NCI-H2196 (cell line): ENCODE data around the gene AP2A1.

Source experiments
- DNase-seq: peaks from one replicate; lab custom pipeline; 2025; ENCODE audit not compliant: unreplicated experiment; lab: John Stamatoyannopoulos, UW

The AP2A1 gene

GRCh38 chr19:49792829-49793560, 26.2 kb downstream of the AP2A1 start:
- DNase-seq, result no peak

- no peak for DNase-seq
Measured at GRCh38 chr19:49793561-49793840, 26.7 kb downstream of the AP2A1 start.

DNA sequence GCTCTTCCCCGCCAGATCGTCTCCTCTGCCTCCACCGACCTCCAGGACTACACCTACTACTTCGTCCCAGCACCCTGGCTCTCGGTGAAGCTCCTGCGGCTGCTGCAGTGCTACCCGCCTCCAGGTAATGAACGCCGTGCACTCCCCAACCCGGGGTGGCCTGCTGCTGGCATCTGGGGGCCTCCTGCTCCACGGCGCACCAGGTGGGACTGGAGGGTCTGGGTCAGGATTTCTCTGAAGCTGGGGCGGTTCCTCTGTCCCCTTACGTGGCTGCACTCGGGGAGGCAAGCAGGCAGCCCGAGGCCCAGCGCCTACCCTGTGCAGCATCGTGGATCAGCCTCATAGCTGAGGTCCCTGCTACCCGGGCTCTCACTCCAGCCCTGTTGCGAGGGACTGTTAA, 28.8 kb downstream of the AP2A1 start:
- no peak for DNase-seq

DNA sequence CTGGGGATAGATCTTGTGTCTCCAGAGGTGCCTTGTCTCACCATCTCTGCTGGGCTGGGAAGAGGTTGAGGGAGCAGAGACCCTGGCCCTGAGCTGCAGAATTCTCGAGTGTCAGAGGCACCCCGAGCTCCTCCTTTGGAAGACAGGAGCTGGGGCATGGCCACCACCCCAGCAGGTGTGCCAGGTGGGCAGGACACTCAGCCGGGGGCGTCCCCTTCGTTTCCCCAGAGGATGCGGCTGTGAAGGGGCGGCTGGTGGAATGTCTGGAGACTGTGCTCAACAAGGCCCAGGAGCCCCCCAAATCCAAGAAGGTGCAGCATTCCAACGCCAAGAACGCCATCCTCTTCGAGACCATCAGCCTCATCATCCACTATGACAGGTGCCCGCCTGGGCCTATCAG, 31.8 kb downstream of the AP2A1 start:
- DNase-seq, result no peak

GRCh38 chr19:49799271-49799797, 32.5 kb downstream of the AP2A1 start:
- no peak for DNase-seq

GRCh38 chr19:49799798-49800376, 33.1 kb downstream of the AP2A1 start:
- DNase-seq, result no peak

- DNase-seq, result no peak
Measured at GRCh38 chr19:49800771-49801170, 34.0 kb downstream of the AP2A1 start.

GRCh38 chr19:49801401-49801888, 34.6 kb downstream of the AP2A1 start:
- DNase-seq, result no peak

DNA sequence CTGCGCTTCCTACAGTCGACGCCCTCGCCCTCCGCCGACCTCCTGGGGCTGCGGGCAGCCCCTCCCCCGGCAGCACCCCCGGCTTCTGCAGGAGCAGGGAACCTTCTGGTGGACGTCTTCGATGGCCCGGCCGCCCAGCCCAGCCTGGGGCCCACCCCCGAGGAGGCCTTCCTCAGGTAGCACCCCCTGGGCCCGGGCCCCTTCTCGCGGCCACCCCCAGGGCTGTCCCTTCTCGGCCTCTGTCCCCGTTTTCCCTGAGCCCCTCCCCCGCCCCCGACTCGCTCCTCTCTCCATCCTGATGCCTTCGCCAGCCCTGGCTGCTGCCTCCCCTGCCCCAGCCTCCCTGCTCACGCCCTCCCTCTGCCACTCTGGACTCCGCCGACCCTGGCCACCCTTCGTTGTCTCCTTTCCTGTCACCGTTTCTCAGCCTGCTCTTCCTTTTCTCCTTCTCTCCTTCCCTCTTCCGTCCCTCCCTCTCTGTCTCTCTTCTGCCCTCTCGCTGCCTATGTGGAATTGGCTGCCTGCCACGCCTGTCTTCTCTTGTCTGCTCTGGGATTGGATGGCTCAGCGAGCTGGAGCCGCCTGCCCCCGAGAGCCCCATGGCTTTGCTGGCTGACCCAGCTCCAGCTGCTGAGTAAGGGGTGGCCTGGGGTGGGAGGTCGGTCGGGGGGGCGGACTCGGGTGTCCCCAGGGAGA, 35.3 kb downstream of the AP2A1 start:
- DNase-seq, result peak; percentile 94

DNA sequence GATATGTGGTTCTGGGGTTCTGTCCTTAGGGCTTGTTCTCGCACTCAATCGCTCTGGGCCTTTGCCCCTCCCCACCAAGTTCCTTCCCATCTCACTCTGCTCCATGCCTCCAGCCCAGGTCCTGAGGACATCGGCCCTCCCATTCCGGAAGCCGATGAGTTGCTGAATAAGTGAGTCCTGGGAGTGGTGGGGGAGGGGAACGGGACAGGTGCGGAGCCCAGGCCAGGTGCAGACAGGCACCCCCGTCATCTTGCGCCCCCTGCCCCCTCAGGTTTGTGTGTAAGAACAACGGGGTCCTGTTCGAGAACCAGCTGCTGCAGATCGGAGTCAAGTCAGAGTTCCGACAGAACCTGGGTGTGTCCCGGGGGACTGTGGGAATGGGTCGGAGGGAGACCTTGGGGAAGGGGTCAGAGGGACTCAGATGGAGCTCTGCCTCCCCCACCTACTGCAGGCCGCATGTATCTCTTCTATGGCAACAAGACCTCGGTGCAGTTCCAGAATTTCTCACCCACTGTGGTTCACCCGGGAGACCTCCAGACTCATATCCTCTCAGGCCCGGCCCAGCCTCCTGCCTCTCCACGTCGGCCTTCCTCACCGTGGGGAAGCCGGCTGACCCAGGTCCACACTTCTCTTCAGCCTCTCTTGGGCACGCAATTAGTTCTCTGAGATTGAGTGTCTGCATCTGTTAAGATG, 36.2 kb downstream of the AP2A1 start:
- peak; percentile 77 for DNase-seq

DNA sequence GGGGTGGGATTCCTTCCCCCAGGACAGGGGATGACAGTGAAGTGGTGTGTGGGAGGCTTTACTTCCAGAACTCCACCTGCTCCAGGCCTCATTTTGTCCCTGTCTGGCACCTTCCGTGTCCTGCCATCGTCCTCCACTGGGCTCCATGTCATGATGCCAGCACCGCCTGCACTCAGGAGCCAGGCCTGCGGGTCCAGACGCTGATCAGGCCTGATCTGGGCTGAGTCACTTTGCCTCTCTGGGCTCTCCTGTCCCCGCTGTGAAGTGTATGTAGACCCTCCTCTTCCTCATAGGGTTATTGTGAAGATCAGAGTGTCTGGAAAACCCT, 36.7 kb downstream of the AP2A1 start:
- no peak for DNase-seq

DNA sequence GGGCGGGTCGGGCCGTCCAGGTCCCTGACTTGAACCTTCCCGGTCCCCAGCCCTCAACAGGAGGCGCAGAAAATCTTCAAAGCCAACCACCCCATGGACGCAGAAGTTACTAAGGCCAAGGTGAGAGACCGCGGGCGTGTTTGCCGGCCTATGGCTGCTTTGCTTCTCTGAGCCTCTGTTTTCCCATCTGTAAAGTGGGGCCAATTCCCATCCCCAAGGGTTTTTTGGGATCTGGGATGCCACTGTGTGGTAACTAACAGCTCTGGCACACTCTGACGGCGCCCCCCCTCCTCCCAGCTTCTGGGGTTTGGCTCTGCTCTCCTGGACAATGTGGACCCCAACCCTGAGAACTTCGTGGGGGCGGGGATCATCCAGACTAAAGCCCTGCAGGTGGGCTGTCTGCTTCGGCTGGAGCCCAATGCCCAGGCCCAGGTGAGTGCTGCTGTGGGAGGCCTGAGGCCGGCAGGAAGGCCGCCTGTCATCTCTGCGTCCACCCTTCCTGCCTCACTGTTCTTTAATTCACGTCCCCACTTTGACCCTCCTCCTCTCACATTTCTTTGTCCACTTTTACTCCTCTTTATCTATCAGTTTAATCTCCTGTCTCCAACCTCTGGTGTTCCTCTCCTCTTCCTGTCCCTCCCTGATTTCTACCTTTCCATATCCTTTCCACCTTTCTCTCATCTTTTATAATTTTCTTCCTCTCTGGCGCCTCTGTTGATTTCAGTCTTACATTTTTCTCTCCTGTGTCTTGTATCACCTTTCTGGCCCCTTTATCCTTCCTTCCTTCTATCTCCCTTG, 39.2 kb downstream of the AP2A1 start:
- DNase-seq, result no peak

DNA sequence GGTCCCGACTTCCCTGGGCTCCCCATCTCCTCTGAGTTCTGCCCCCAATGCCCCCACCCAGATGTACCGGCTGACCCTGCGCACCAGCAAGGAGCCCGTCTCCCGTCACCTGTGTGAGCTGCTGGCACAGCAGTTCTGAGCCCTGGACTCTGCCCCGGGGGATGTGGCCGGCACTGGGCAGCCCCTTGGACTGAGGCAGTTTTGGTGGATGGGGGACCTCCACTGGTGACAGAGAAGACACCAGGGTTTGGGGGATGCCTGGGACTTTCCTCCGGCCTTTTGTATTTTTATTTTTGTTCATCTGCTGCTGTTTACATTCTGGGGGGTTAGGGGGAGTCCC, 39.8 kb downstream of the AP2A1 start:
- no peak for DNase-seq

GRCh38 chr19:49807058-49807903, 40.5 kb downstream of the AP2A1 start:
- DNase-seq, result no peak

GRCh38 chr19:49807904-49808675, 41.3 kb downstream of the AP2A1 start:
- DNase-seq, result no peak

- peak; percentile 94 for DNase-seq
Measured at GRCh38 chr19:49808711-49809159, 41.9 kb downstream of the AP2A1 start.

DNA sequence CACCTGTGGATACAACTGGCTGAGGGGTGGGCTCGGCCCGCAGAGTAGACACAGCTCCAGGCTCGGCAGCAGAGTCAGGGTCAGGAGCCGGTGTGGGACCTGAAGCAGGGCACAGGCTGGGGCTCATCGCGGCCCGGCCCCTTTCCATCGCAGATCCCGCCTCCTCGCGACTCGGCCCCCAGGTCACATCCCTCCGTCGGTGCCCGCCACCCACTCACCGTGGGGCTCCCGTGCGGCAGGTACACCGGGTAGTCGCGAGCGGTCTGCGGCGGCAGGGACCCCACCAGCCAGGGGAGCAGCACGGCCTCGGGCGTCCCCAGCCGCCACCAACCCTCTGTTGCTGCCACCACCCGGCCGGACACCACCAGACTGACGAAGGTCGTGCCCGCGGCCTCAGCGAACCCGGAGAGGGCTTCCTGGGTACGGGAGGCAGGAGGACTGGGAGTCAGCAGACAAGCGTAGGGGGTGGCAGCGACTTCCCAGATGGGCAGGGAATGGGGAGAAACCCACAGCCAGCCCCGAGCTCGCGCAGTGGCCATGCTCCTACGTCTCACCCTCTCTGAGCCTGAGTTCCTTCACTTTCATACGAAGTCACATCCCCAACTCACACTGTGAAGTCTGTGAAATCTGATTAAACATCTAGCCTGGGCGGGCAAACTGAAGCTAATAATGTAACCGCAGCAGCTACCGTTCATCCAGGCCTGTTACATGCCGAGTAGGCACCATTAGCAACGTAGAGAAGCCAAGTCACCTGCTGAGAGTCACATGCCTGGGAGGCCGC, 42.5 kb downstream of the AP2A1 start:
- peak; percentile 52 for DNase-seq

GRCh38 chr19:49809941-49810389, 43.2 kb downstream of the AP2A1 start:
- DNase-seq, result no peak
